Head of caudate nucleus (tissue), 42 donors: ENCODE measurements around the gene GET4.
A peak's percentile ranks its signal among the peaks of the same experiment; 100 is the strongest.
"Not testable (repeated sequence)": the region's sequence is repeated elsewhere in the genome, so short reads cannot be mapped to it uniquely, and the experiment has no call there.

Experiments used
- DNase-seq, 42 donors: peaks; one replicate each; pipeline versions ENCODE4 v3.0.0 to v3.0.0-alpha.2; 2020 to 2021; ENCODE audit warnings: mixed read lengths in 7 of 42
- intact Hi-C: fragments of 100-400 bp; cut with DNase I; formaldehyde crosslinking; loops from one replicate; pipeline ENCODE4 v1.15.0; 2022

GET4 gene

GRCh38 chr7:844043-844442 lies 32.3 kb upstream of the GET4 start:
- intact Hi-C loops = no loop called here
- no peak for DNase-seq

GRCh38 chr7:844514-844913 lies 31.8 kb upstream of the GET4 start:
- intact Hi-C loops = no loop called here
- DNase-seq = no peak

DNA sequence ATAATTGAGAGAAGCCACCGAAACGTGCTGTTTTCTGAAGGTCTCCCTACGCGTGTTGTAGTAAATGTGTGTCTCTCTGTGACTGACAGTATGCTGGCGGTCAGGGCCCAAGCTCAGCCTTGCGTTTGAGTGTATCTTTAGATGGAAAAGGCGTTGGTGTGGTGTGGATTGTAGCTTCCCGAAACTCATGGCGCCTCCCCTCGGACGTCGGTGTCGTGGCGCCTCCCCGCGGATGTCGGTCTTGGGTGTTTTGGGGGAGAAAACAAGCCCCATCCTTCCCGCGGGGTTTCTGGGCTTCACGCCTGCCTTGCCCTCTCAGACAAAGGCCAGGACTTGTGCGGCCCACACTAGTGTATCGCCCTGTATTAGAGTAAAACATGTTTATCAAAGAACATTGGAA lies 31.3 kb upstream of the GET4 start:
- no peak for DNase-seq

DNA sequence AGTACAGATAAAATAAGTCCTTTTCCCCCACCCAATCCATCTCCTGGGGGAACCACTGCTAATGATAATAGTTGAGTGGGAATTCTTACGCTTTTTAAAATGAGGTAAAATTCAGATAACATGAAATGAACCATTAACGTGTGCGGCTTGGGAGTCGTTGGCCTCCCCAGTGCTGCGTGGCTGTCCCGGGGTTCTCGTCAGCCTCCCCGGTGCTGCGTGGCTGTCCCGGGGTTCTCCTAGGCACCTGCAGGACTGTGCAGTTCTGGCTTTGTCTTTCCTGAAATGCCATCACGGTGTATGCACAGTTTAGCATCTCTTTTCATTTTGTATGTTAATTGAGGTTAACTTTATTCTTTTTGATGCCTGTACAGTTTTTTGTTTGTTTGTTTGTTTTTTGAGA lies 30.6 kb upstream of the GET4 start:
- intact Hi-C loops = no loop called here
- DNase-seq = no peak

More for the DNA sequence above, 31.3 kb upstream of the GET4 start:
- intact Hi-C loops = no loop called here

DNA sequence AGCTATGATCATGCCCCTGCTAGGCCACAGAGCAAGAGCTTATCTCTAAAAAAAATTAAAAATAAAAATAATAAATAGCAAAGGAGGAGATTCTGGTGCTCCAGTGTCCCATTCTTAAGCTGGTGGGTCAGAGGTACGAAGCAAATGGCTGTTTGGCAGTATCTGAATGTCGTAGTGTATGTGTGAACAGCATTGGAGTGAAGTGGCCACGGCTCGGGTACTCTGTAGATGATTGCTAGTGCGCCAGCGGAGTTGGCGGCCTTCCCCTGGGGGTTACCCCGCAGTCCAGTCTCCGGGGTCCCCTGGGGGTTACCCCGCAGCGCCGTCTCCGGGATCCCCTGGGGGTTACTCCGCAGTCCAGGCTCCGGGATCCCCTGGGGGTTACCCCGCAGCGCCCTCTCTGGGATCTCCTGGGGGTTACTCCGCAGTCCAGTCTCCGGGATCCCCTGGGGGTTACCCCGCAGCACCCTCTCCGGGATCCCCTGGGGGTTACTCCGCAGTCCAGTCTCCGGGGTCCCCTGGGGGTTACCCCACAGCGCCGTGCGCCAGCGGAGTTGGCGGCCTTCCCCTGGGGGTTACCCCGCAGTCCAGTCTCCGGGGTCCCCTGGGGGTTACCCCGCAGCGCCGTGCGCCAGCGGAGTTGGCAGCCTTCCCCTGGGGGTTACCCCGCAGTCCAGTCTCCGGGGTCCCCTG lies 29.2 kb upstream of the GET4 start:
- intact Hi-C loops, DNase-seq: not testable (repeated sequence)

- DNase-seq, intact Hi-C loops: not testable (repeated sequence)
Observed at GRCh38 chr7:847728-848127, 28.6 kb upstream of the GET4 start.

DNA sequence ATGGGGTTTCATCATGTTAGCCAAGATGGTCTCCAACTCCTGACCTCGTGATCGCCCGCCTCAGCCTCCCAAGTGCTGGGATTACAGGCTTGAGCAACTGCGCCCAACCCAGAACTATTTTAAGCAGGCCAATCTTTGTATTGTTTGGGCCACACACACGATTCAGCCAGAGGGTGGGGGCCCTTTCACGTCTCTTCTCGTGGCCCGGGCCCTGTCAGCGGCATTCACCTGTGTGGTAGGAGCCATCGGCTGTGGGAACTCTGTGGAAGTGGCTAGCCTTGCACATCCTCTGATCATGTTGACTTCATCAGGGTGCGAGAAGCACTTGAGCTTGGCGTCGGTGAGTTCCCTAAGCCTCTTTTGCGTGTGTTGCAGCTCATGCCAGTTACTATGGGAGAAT lies 27.2 kb upstream of the GET4 start:
- intact Hi-C loops = no loop called here
- no peak for DNase-seq

DNA sequence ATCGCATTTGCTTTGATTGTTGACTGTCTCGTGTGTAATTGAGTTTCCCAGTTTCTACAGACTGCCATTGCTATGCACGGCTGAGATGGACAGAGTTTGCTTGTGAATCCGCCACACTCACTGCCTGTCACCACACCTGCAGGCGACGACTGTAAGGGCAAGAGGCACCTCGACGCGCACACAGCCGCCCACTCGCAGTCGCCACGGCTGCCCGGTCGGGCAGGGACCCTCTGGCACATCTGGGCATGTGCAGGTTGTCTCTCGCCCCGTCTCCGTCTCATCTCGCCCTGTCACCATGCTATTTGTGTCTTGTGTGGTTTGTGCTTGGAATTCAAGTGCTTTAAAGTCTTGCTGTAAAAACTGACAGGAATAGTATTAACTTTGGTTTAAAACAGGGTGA lies 26.6 kb upstream of the GET4 start:
- intact Hi-C loops = no loop called here
- DNase-seq = no peak

DNA sequence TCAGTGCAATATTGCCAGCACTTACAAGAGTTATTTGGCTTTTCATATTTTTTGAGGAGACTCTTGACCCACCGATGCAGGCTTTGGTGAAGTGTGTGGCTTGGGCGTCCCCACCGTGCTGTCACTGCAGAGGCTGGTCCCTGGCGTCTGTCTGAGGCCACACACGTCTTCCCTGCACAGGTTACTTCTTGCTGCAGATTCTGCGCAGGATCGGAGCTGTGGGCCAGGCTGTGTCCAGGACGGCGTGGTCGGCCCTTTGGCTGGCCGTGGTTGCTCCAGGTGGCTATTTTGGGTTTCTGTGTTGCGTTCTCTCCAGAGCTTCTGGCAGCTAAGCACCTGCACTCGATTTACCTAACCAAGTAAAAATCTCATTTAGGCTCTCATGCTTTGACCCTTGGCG lies 25.1 kb upstream of the GET4 start:
- no peak for DNase-seq
- intact Hi-C loops = no loop called here

- intact Hi-C loops = no loop called here
- no peak for DNase-seq
Observed at GRCh38 chr7:853366-854117, 22.8 kb upstream of the GET4 start.

- DNase-seq = peak in 4 of 42 donors; percentile 17 to 53 (median 30)
- intact Hi-C loops = no loop called here
Observed at GRCh38 chr7:854118-854775, 22.1 kb upstream of the GET4 start.

DNA sequence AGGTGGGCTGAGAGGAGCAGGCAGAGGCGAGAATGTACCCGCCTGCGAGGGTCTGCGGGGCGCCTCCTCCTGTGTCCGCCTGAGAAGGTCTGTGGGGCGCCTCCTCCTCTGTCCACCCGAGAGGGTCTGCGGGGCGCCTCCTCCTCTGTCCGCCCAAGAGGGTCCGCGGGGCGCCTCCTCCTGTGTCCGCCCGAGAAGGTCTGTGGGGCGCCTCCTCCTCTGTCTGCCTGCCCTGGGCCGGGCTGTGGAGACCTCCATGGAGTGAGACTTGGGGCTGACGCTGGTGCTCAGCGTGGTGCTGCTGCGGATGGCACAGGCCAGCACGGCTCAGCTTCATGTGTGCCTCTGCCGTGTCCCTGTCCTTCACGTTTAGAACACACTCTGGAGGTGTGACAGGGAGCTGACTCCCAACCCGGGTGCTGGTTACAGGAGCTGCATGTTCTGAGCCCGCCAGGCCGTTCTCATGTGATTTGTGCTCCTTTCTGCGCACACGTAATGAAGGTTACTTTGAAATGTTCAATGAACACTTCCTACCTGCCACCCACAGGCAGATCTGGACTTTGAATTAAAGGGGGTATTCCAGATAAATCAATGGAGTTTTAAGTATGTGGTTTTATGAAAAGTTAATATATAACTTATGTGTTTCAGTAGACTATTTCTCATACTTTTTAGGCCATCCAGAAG lies 20.5 kb upstream of the GET4 start:
- DNase-seq = no peak
- intact Hi-C loops = no loop called here

GRCh38 chr7:856444-857095 lies 19.8 kb upstream of the GET4 start:
- intact Hi-C loops = no loop called here
- no peak for DNase-seq

DNA sequence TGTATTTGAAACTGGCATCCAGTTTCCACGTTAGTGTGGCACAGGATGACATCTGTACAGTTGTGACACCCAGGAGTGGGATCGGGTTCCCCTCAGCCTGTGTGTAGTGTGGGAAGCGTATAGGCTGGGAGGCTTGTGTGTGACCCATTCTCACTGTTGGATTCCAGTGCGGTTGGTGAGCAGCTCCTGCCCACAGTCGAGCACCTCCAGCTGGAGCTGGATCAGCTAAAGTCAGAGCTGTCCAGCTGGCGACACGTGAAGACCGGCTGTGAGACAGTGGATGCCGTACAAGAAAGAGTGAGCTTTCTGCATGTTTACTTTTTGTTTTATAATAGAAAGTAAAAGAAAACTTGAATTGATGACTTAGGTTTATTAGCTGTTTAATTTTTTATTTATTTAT lies 18.7 kb upstream of the GET4 start:
- DNase-seq = no peak
- intact Hi-C loops = no loop called here

DNA sequence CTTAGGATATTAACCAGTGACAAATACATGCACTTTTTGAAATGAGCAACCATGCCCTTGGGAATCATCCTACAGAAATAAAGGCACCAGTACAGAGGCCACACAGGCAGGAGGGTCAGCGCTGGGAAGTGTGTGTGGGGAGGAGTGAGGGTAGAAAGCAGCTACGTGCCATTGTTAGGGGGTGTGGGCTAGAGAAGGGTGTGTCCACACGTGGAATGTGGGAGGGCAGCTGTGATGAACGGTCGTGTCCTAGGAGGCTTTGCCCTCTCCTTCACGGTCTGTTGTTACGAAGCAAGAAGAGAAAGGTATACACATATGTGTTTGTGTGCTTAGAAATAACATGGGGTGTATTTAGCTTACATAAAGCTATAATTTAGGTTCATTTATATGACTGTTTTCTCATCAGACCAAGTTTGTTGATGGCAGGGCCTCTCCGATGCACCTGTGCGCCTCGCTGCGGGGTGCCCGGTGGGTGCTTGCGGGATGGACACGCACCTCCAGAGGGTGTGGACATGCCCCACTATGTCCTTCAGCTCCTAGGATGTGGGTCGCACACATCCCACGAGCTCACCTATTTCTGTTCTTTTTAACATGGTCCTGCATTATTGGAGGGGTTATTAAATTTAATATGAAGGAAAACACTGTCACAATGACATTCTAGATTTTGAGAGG lies 16.9 kb upstream of the GET4 start:
- intact Hi-C loops = loop anchor here (5.0 kb wide), 1 partner anchor 37 kb away; no protein-coding TSS in a partner anchor
- DNase-seq = no peak

- intact Hi-C loops = loop anchor here (5.0 kb wide), 1 partner anchor 38 kb away; no protein-coding TSS in a partner anchor
- peak in 37 of 42 donors; percentile 37 to 87 (median 65) for DNase-seq
Observed at GRCh38 chr7:860149-860548, 16.2 kb upstream of the GET4 start.

DNA sequence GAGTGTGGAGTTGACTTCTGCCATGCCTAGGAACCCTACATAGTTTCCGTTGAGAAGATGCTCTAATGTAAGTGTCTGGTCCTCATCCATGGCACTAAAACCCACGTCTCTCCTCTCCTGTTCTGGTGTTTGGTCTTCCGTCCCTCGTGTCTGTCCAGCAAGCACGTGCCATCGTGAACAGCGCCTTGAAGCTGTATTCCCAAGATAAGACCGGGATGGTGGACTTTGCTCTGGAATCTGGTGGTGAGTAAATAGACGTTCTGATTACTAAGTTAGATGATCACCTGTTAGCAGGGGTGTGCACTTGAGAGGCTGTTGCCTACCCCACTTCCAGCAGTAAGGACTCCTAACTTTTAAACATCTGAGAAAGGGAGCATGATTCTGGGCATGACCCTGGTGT lies 15.1 kb upstream of the GET4 start:
- DNase-seq = no peak
- intact Hi-C loops = loop anchor here (5.0 kb wide), 1 partner anchor 39 kb away; no protein-coding TSS in a partner anchor

DNA sequence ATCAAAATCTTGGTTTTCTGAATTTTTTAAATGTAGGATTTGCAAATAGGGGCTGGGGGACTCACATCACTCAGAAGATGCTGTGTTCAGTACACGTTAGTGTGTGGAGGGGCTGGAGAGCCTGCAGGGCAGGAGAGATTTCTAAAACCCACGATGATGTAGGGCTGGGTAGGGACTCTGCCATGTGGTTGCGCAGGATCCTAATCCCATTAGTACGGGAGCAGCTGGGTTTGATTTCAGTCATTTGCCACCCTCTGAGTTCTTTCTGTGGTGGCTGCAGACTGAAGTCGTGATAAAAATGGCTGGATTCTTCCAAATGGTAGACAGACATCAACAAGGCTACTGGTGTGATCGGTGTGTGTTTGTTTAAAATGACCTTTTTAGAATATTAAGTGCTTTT lies 14.2 kb upstream of the GET4 start:
- intact Hi-C loops = loop anchor here (5.0 kb wide), 1 partner anchor 40 kb away; no protein-coding TSS in a partner anchor

More for the DNA sequence above, 14.2 kb upstream of the GET4 start:
- no peak for DNase-seq
